Prostate gland (tissue), 2 donors: ENCODE measurements around the gene C2CD4B.

ENCODE experiments used
- CTCF ChIP-seq, 4 experiments: fragments of 200-600 bp in 2 of 4; fragments of 450-650 bp in 2 of 4; sonication (generic) in 2 of 4; IDR thresholded peaks; 1 replicate in 3 of 4; 2 replicates in 1 of 4; pipeline ENCODE4 v1.5.1; 2016 to 2019; ENCODE audit warnings: antibody characterized with exemption in 4 of 4, mild to moderate bottlenecking in 2 of 4, moderate library complexity in 2 of 4
- POLR2A ChIP-seq: fragments of 450-650 bp; IDR thresholded peaks from one replicate; pipeline ENCODE4 v1.6.1; 2016; ENCODE audit warnings: antibody characterized with exemption, mild to moderate bottlenecking

GRCh38 chr15:62153228-62153627 lies 11.9 kb downstream of the C2CD4B start:
- TF ChIP-seq CTCF (IDR thresholded peaks at IDR 0.05) (no peak), POLR2A (no peak)
